ENCODE data around the gene PRMT5.

GRCh38 chr14:22892488-22892887 lies 36.7 kb downstream of the PRMT5 start:
- TF ChIP-seq CTCF (IDR thresholded peaks at IDR 0.05; ENCODE audit: insufficient read depth, low read depth, low read length) (no peak), EZH2 (IDR thresholded peaks at IDR 0.05; ENCODE audit: insufficient read depth, low read length) (no peak)
